Upper lobe of left lung (tissue), 4 donors: ENCODE measurements around the gene GTF2F1.

ENCODE experiments used
- CTCF ChIP-seq, 6 experiments: fragments of 450-650 bp in 4 of 6; fragments of 200-600 bp in 2 of 6; sonication (generic) in 2 of 6; IDR thresholded peaks; one replicate each; pipeline ENCODE4 v1.5.1; 2016 to 2019; ENCODE audit warnings: antibody characterized with exemption in 6 of 6
- EP300 ChIP-seq, 4 donors: sonication (generic); formaldehyde crosslinking; IDR thresholded peaks; one replicate each; pipeline ENCODE4 v1.5.1; 2017; ENCODE audit warnings: antibody characterized with exemption in 4 of 4, control low read depth in 2 of 4
- POLR2A ChIP-seq, 4 donors: fragments of 450-650 bp; IDR thresholded peaks; one replicate each; pipeline ENCODE4 v1.5.1; 2016 to 2017; ENCODE audit warnings: antibody characterized with exemption in 4 of 4, mild to moderate bottlenecking in 2 of 4

DNA sequence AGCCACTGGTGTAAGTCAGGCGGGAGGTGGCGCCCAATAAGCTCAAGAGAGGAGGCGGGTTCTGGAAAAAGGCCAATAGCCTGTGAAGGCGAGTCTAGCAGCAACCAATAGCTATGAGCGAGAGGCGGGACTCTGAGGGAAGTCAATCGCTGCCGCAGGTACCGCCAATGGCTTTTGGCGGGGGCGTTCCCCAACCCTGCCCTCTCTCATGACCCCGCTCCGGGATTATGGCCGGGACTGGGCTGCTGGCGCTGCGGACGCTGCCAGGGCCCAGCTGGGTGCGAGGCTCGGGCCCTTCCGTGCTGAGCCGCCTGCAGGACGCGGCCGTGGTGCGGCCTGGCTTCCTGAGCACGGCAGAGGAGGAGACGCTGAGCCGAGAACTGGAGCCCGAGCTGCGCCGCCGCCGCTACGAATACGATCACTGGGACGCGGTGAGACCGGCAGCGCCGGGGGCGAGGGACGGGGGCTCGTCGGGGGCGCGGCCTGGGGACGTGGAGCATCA, 20.3 kb downstream of the GTF2F1 start, which contains the start of gene ALKBH7:
- TF ChIP-seq POLR2A (IDR thresholded peaks at IDR 0.05), result peak in 3 of 4 donors; percentile 26 to 82 (median 36)
- TF ChIP-seq CTCF (IDR thresholded peaks at IDR 0.05), result peak in 1 of 6 experiments; percentile 5
- TF ChIP-seq EP300 (IDR thresholded peaks at IDR 0.05), result no peak
